Activated gamma-delta T cell (primary cell): ENCODE data around the gene EDA2R.

Source experiments
- DNase-seq: peaks from one replicate; lab custom pipeline; 2025; lab: John Stamatoyannopoulos, UW
- total RNA-seq, 2 donors: gene quantifications; one replicate each; lab custom pipeline; 2026; lab: John Stamatoyannopoulos, UW

EDA2R gene, protein sequence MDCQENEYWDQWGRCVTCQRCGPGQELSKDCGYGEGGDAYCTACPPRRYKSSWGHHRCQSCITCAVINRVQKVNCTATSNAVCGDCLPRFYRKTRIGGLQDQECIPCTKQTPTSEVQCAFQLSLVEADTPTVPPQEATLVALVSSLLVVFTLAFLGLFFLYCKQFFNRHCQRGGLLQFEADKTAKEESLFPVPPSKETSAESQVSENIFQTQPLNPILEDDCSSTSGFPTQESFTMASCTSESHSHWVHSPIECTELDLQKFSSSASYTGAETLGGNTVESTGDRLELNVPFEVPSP
- total RNA-seq = 0.31 to 0.52 reads per million in 2 donors

- DNase-seq = no peak
Measured at GRCh38 chrX:66638591-66639500, at the start of gene EDA2R. EDA2R (minus strand) TSS chrX:66639078; CDS start chrX:66616020, 23,058 bp downstream.

DNA sequence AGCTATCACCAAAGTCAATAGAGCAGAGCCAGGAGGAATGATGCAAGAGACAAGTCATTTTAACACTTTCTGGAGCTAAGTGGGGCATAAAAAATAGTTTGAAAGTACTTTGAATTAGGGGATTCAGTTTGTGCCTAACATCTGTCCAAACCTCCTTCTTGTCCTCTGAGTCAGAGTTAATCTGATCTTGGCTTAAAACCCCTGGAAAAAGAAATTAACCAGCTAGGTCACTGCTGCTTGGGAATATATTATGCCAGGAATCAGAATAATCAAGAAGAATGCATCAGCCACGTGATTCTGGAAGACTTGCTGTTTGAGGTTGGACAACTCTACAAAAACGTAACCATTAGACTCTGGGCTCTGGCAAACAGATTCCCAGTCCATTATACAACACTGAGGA, 45.3 kb upstream of the EDA2R start:
- no peak for DNase-seq

DNA sequence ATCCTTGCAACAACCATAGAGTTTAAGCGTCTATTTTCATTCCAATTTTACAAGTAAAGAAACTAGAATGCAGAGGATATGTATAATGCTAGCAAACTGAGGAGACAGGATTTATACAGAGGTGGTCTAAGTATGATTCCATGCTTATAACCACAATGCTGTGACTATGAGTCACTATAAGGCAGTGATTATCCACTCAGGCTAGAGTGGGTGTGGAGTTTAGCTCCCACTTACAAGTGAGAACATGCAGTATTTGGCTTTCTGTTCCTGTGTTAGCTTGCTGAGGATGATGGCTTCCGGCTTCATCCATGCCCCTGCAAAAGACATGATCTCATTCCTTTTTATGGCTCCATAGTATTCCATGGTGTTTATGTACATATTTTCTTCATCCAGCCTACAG, 41.6 kb upstream of the EDA2R start:
- DNase-seq = no peak

GRCh38 chrX:66677430-66677829, 38.6 kb upstream of the EDA2R start:
- DNase-seq = no peak

- DNase-seq = no peak
Measured at GRCh38 chrX:66676990-66677389, 38.1 kb upstream of the EDA2R start.

DNA sequence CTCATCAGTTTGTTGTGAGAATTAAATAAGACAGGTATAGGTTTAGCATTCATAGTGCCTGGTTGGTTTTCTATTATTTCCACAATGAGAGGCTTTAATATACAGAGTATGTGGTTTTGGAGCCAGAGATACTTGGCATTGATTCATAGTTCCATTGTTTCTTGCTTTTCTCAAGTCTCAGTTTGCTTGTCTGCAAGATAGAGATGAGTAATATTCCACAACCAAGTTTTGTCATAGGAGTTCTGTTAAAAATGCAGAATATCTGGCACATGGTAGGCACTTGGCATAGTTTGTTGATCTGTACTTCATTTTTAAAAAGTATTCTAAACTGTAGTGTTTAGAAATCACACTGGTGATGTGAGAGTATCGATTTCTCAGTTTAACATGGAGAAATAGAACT, 37.5 kb upstream of the EDA2R start:
- no peak for DNase-seq

DNA sequence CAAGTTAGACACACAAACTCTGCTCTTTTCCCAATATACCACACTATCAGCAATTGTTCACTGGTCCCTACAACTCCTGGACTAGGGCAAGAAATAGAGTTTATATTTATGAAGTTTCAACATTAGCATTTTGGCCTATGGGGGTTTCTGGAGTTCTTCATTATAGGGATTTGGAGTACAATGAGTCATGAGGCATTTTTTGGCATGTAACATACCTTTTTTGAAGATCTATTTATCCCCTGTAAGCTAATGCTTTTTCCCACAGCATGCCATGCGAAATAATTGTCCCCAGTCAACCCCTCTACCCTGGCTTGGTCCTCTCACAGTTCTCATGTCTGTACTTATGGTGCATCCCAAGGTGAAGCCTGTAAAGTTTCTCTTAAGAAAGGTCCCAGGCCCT, 36.7 kb upstream of the EDA2R start:
- DNase-seq = no peak

DNA sequence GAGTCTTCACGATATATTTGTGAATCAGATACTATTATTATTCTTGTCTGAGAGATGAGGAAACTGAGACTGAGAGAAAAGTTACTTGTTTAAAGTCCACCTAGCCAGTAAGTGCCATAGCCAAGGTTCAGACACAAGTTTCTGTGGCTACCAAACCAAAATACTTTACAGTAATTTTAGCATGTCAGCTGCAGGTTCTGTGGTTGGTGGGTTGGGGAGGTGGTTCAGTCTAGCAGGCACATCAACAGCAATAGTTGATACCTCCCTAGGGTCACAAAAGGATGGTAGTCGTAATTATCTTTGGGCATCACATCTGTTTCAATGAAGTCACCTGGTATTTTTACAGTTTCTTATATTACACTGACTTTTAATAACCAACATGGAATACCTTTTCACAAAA, 35.6 kb upstream of the EDA2R start:
- no peak for DNase-seq

DNA sequence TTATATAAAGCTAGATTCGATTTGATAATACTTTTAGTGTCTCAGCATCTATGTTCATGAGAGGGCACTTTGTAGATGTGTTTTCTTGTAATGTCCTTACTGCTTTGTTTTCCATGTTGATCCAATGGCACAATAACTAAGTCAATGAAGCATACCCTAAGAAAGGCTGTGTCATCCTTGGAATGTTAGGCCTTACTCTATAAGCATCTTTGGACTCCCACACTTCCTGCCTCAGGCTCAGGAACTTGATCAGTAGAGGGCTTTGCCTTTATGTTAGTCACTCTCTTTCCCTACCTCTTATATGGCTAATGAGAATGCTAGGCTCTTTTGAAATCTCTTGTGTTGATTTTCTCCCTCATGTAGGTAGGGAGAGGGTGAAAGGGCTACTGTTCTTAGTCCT, 33.2 kb upstream of the EDA2R start:
- DNase-seq = no peak

- no peak for DNase-seq
Measured at GRCh38 chrX:66654411-66654810, 15.5 kb upstream of the EDA2R start.

GRCh38 chrX:66635360-66635759, 3.5 kb downstream of the EDA2R start:
- no peak for DNase-seq

DNA sequence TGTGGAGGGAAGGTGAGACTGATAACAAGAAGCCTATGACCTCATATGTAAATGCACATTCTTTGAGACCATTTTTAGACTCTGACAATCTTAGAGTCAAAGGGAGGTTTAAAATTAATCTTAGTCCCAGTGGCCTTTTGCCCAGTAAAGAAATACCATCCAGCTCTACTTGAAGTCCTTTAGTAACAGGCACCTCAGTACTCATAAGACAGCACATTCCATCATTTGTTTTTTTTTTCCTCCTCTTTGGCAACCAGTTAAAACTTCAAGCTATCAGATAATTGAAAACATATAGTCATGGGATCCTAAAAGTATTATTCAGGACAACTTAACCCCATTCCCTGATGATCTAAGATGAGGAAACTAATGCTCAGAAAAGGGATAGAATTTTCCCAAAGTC, 4.6 kb downstream of the EDA2R start:
- DNase-seq = no peak

- no peak for DNase-seq
Measured at GRCh38 chrX:66633541-66633940, 5.3 kb downstream of the EDA2R start.

DNA sequence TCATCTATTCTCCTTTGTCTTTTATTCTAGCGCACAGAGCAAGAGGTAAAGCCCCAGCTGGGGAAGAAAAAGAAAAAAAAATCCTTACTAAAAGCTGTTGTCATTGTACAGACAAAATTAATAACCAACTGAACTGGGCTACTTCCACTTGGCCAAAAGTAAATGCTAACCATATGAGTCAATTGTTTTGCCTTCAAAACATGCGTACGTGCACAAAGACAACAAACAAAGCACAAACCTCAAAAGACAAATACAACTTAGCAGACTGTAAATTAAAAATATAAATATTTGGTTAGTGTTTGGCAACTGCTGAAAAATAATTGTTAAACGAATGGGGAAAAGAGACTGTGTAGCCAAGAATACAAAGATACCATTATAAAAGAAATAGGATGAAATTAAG, 5.9 kb downstream of the EDA2R start:
- no peak for DNase-seq

DNA sequence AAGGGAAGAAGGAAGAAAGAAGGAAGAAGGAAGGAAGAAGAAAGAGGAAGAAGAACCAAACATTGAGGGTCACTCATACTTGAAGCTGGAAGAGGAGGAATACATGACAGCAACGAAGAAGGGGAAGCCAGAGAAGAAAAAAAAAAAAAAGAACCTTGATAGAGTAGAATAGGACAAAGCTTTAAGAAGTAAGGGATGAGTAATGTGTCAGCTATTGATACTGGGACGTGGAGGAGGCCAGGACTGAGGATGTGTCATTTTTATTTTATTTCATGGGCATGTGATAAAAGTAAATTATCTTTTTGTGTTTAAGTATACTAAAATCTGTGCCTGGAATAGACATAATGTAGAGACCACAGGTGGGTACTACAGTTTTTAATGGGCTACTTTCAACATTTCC, 6.4 kb downstream of the EDA2R start:
- DNase-seq = no peak

- DNase-seq = no peak
Measured at GRCh38 chrX:66625525-66625924, 13.4 kb downstream of the EDA2R start.

- no peak for DNase-seq
Measured at GRCh38 chrX:66622209-66622608, 16.7 kb downstream of the EDA2R start.

DNA sequence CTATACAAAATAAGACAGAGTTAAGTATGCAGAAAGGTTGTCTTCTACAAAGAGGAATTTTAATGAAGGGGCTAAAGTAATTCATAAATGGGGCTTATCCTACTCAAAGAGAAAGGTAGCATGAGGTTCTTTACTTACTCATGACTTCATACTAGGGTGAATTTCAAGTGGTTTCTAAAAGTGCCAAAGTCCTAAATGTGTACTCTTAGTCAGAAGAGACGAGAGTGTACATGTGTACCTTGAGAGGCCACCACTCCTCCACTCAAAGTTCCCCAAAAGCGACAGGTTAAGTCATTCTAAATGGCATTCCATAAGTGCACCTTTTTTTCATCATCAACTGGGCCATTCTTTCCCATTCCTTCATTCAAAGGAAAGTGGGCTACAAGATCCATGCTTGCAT, 21.9 kb downstream of the EDA2R start:
- no peak for DNase-seq

DNA sequence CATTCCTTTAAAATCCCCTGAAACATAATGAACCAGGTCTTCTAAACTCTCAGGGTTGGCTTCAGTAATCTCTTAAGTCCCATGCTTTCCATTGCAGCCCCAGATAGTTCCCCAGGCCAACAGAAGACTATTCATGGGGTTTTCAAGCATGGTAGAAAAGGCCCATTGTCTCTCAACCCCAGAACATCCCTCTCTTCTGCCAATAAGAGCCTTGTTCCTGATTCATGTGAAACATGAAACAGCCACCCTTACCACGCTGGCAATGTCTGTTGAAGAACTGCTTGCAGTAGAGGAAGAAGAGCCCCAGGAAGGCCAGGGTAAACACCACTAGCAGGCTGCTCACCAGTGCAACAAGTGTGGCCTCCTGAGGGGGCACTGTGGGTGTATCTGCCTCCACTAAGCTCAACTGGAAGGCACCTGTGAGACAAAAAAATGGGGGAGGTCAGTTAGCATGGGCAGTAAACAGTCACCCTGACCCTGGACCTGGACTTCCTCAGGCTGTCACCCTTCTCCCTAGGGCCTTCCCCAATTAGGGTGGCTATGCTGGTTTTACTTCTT, 36.4 kb downstream of the EDA2R start:
- DNase-seq = no peak

DNA sequence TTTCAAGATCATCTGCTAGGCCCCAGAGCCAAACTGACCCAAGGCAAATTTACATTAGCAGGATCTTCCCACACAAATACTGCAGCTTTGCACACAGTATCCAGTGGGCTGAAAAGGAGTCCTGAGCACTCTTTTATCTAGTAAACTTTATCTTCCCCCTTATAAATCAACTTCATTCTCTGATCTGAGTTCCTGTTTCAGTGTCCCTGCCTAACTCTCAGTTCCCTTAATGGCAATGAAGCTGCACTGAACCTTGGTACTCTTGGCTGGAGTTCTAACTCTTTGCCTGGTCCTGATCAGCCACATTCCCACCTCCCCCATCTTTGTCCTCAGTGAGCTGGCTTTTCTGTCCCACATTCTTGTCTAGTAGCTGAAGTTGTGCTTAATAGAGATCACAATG, 37.4 kb downstream of the EDA2R start:
- DNase-seq = no peak

GRCh38 chrX:66579219-66579618, 59.7 kb downstream of the EDA2R start:
- no peak for DNase-seq

DNA sequence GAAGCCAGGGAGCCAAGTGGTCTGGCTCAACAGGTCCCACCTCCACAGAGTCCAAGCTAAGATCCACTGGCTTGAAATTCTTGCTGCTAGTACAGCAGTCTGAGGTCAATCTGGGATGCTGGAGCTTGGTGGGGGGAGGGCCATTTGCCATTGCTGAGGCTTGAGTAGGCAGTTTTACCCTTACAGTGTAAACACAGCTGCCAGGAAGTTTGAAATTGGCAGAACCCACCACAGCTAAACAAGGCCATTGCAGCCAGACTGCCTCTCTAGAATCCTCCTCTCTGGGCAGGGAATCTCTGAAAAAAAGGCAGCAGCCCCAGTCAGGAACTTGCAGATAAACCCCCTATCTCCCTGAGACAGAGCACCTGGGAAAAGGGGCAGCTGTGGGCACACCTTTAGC, 84.9 kb downstream of the EDA2R start:
- DNase-seq = no peak

DNA sequence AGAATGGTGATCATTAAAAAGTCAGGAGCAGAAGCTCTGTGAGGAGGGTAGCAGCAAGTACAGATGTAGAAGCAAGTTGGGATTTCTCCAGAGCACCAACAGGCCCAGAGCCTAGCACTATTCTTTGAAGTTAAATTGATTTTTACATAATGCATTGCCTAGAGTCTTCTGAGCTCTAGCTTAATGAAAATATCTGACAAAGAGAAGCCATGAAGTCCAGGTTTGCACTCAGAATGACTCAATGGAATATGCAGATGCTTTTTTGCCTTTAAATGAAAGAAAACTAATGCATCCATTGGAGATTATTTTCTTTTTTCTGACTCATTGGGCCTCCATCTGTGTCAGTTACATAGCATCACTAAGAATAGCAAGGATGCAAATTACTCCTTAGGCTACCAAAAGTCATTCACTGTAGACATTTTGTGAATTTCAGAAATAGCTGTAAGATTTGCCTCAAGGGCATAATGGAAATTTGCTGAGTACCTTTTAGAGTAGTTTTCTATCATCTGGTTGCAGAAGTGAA, 91.0 kb downstream of the EDA2R start:
- no peak for DNase-seq
